Measurements from ENCODE around the gene FCRL3.
"Not testable (repeated sequence)": the region's sequence is repeated elsewhere in the genome, so short reads cannot be mapped to it uniquely, and the experiment has no call there.

- TF ChIP-seq CTCF, EP300, POLR2A (IDR thresholded peaks at IDR 0.05): not testable (repeated sequence)
Measured at GRCh38 chr1:157735991-157736390, 35.4 kb upstream of the FCRL3 start.
